Measurements from ENCODE around the gene SCGB1C1. TPM values are rescaled to one million over a fixed set of nuclear protein-coding genes. Genes with fewer than 3 reads are reported as not detected.
A peak's percentile ranks its signal among the peaks of the same experiment; 100 is the strongest.
"Not testable (repeated sequence)": the region's sequence is repeated elsewhere in the genome, so short reads cannot be mapped to it uniquely, and the experiment has no call there.

SCGB1C1 gene
- not detected for total RNA-seq

DNA sequence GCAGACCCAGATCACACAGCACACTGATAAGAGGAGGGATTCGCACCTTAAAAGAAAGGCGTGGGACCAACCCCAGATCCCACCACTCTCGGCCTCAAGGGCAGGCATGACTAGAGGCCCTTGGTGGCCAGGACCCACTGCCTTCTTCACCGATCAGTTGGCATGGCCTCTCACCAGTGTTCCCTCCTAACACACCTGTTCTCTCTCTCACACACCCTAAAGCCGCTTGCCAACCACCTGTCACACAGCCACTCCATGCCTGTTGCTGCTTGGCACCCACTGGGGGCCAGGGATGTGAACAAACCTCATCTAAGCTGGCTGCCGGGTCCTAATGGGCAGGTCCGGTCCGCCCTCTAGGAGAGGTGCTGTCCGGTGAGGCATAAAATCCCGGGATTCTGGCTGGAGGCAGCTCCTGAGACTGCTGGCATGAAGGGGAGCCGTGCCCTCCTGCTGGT lies at the start of gene SCGB1C1:
Gene SCGB1C1 (plus strand): TSS at position 405 of the 455 bp plus-strand sequence. CDS start 22 bp downstream, at position 427.
- H3K4me1 ChIP-seq; intact Hi-C loops (cut with DNase I); H3K36me3 ChIP-seq; H3K4me3 ChIP-seq; H3K9me3 ChIP-seq; DNase-seq; H3K27me3 ChIP-seq; H3K9ac ChIP-seq (ENCODE audit: low read depth in 2 of 2, low read length in 2 of 2); H3K27ac ChIP-seq: not testable (repeated sequence)

- H3K27ac ChIP-seq; H3K4me3 ChIP-seq; DNase-seq; H3K27me3 ChIP-seq; intact Hi-C loops (cut with DNase I); H3K36me3 ChIP-seq; H3K9me3 ChIP-seq; H3K9ac ChIP-seq (ENCODE audit: low read depth in 2 of 2, low read length in 2 of 2); H3K4me1 ChIP-seq: not testable (repeated sequence)
- TF ChIP-seq CTCF (IDR thresholded peaks at IDR 0.05), result peak; percentile 13
Measured at GRCh38 chr11:180242-180641, 12.6 kb upstream of the SCGB1C1 start.

- H3K27me3 ChIP-seq; H3K27ac ChIP-seq; H3K9ac ChIP-seq (ENCODE audit: low read depth in 2 of 2, low read length in 2 of 2); H3K4me3 ChIP-seq; DNase-seq; H3K9me3 ChIP-seq; H3K36me3 ChIP-seq; H3K4me1 ChIP-seq; intact Hi-C loops (cut with DNase I): not testable (repeated sequence)
Measured at GRCh38 chr11:189200-189783, 3.6 kb upstream of the SCGB1C1 start.

- not testable (repeated sequence) for H3K27ac ChIP-seq; H3K9ac ChIP-seq (ENCODE audit: low read depth in 2 of 2, low read length in 2 of 2)
Measured at GRCh38 chr11:189843-190311, 3.0 kb upstream of the SCGB1C1 start.

GRCh38 chr11:190546-190945 lies 2.3 kb upstream of the SCGB1C1 start:
- H3K4me3 ChIP-seq; H3K27ac ChIP-seq; H3K27me3 ChIP-seq; H3K4me1 ChIP-seq; H3K9me3 ChIP-seq; H3K9ac ChIP-seq (ENCODE audit: low read depth in 2 of 2, low read length in 2 of 2); H3K36me3 ChIP-seq; DNase-seq; intact Hi-C loops (cut with DNase I): not testable (repeated sequence)

More at GRCh38 chr11:189843-190311, 3.0 kb upstream of the SCGB1C1 start:
- H3K9me3 ChIP-seq; H3K4me3 ChIP-seq; intact Hi-C loops (cut with DNase I); H3K27me3 ChIP-seq; H3K36me3 ChIP-seq; H3K4me1 ChIP-seq: not testable (repeated sequence)
- peak; percentile 18 for DNase-seq

- H3K4me1 ChIP-seq; H3K27ac ChIP-seq; H3K9ac ChIP-seq (ENCODE audit: low read depth in 2 of 2, low read length in 2 of 2); H3K4me3 ChIP-seq; H3K9me3 ChIP-seq; H3K36me3 ChIP-seq; intact Hi-C loops (cut with DNase I); H3K27me3 ChIP-seq: not testable (repeated sequence)
- TF ChIP-seq CTCF (IDR thresholded peaks at IDR 0.05), result peak; percentile 32
- peak; percentile 16 for DNase-seq
Measured at GRCh38 chr11:191490-192478, 1.1 kb upstream of the SCGB1C1 start.

- DNase-seq, result peak; percentile 16
- H3K9ac ChIP-seq (ENCODE audit: low read depth in 2 of 2, low read length in 2 of 2); intact Hi-C loops (cut with DNase I); H3K36me3 ChIP-seq; H3K27ac ChIP-seq; H3K27me3 ChIP-seq; H3K4me3 ChIP-seq; H3K4me1 ChIP-seq; H3K9me3 ChIP-seq: not testable (repeated sequence)
Measured at GRCh38 chr11:193481-193880, 603 bp downstream of the SCGB1C1 start.

All from colonic mucosa (tissue), 4 donors.